SK-N-SH treated with all-trans-retinoic acid at 6 μM for 48 hours (cell line): Measurements from ENCODE around the gene USP13.

Experiments used
- CSDC2 ChIP-seq: fragments of 250-450 bp; sonication (Bioruptor Pico); IDR thresholded peaks from 2 replicates; pipeline ENCODE4 v1.5.0; 2020; ENCODE audit warnings: mild to moderate bottlenecking, moderate library complexity
- POU6F1 ChIP-seq: fragments of 250-450 bp; sonication (Bioruptor Pico); IDR thresholded peaks from 2 replicates; pipeline ENCODE4 v1.8.0; 2021; ENCODE audit warnings: low read depth, mild to moderate bottlenecking, moderate library complexity, borderline replicate concordance
- RARB ChIP-seq: fragments of 250-450 bp; sonication (Bioruptor Pico); IDR thresholded peaks from 2 replicates; pipeline ENCODE4 v1.8.0; 2021; ENCODE audit warnings: mild to moderate bottlenecking, moderate library complexity
- SNAI2 ChIP-seq: fragments of 250-450 bp; sonication (Bioruptor Pico); IDR thresholded peaks from 2 replicates; pipeline ENCODE4 v1.5.0; 2020; ENCODE audit warnings: mild to moderate bottlenecking, moderate library complexity
- TOX ChIP-seq: fragments of 250-450 bp; sonication (Bioruptor Pico); IDR thresholded peaks from 2 replicates; pipeline ENCODE4 v1.8.0; 2021; ENCODE audit warnings: mild to moderate bottlenecking, moderate library complexity, borderline replicate concordance
- TSHZ2 ChIP-seq: fragments of 250-450 bp; sonication (Bioruptor Pico); IDR thresholded peaks from 2 replicates; pipeline ENCODE4 v1.5.0; 2020; ENCODE audit warnings: mild to moderate bottlenecking, moderate library complexity
- ZFP3 ChIP-seq: fragments of 250-450 bp; sonication (Bioruptor Pico); IDR thresholded peaks from 2 replicates; pipeline ENCODE4 v1.5.0; 2020; ENCODE audit warnings: mild to moderate bottlenecking, moderate library complexity
- ZFP30 ChIP-seq: fragments of 450-650 bp; formaldehyde crosslinking; IDR thresholded peaks from 2 replicates; pipeline ENCODE4 v1.5.0; 2022; ENCODE audit warnings: mild to moderate bottlenecking, moderate library complexity
- ZNF565 ChIP-seq: fragments of 450-650 bp; formaldehyde crosslinking; conservative IDR thresholded peaks from 2 replicates; pipeline ENCODE4 v1.5.0; 2020; ENCODE audit warnings: low read depth, mild to moderate bottlenecking, moderate library complexity
- ZNF8 ChIP-seq: fragments of 450-650 bp; formaldehyde crosslinking; IDR thresholded peaks from 2 replicates; pipeline ENCODE4 v1.5.0; 2020; ENCODE audit warnings: mild to moderate bottlenecking, moderate library complexity
- TF ChIP-seq, protein P1 (sequence below): fragments of 250-450 bp; sonication (Bioruptor Pico); IDR thresholded peaks from 2 replicates; pipeline ENCODE4 v1.8.0; 2020; ENCODE audit warnings: mild to moderate bottlenecking, moderate library complexity, borderline replicate concordance
- TF ChIP-seq, protein P2 (sequence below): fragments of 250-450 bp; sonication (Bioruptor Pico); IDR thresholded peaks from 2 replicates; pipeline ENCODE4 v1.5.1; 2020; ENCODE audit warnings: low read depth, mild to moderate bottlenecking, moderate library complexity
- TF ChIP-seq, protein P3 (sequence below): fragments of 250-450 bp; sonication (Bioruptor Pico); IDR thresholded peaks from 2 replicates; pipeline ENCODE4 v1.5.1; 2021; ENCODE audit warnings: mild to moderate bottlenecking, moderate library complexity

GRCh38 chr3:179833294-179833693 is 180.5 kb downstream of the USP13 start:
- TF ChIP-seq POU6F1 (no peak), ZNF565 (no peak), CSDC2 (no peak), ZFP30 (no peak), ZFP3 (no peak), ZNF8 (CRISPR knock-in tag) (no peak), TOX (CRISPR knock-in tag) (no peak), RARB (no peak), SNAI2 (no peak), TSHZ2 (no peak)
- TF ChIP-seq, protein P1, sequence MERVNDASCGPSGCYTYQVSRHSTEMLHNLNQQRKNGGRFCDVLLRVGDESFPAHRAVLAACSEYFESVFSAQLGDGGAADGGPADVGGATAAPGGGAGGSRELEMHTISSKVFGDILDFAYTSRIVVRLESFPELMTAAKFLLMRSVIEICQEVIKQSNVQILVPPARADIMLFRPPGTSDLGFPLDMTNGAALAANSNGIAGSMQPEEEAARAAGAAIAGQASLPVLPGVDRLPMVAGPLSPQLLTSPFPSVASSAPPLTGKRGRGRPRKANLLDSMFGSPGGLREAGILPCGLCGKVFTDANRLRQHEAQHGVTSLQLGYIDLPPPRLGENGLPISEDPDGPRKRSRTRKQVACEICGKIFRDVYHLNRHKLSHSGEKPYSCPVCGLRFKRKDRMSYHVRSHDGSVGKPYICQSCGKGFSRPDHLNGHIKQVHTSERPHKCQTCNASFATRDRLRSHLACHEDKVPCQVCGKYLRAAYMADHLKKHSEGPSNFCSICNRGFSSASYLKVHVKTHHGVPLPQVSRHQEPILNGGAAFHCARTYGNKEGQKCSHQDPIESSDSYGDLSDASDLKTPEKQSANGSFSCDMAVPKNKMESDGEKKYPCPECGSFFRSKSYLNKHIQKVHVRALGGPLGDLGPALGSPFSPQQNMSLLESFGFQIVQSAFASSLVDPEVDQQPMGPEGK (CRISPR knock-in tag), result no peak
- TF ChIP-seq, protein P2, sequence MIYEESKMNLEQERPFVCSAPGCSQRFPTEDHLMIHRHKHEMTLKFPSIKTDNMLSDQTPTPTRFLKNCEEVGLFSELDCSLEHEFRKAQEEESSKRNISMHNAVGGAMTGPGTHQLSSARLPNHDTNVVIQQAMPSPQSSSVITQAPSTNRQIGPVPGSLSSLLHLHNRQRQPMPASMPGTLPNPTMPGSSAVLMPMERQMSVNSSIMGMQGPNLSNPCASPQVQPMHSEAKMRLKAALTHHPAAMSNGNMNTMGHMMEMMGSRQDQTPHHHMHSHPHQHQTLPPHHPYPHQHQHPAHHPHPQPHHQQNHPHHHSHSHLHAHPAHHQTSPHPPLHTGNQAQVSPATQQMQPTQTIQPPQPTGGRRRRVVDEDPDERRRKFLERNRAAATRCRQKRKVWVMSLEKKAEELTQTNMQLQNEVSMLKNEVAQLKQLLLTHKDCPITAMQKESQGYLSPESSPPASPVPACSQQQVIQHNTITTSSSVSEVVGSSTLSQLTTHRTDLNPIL, result no peak
- TF ChIP-seq, protein P3, sequence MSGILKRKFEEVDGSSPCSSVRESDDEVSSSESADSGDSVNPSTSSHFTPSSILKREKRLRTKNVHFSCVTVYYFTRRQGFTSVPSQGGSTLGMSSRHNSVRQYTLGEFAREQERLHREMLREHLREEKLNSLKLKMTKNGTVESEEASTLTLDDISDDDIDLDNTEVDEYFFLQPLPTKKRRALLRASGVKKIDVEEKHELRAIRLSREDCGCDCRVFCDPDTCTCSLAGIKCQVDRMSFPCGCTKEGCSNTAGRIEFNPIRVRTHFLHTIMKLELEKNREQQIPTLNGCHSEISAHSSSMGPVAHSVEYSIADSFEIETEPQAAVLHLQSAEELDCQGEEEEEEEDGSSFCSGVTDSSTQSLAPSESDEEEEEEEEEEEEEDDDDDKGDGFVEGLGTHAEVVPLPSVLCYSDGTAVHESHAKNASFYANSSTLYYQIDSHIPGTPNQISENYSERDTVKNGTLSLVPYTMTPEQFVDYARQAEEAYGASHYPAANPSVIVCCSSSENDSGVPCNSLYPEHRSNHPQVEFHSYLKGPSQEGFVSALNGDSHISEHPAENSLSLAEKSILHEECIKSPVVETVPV (CRISPR knock-in tag), result no peak
